Subcutaneous abdominal adipose tissue (tissue), 5 donors: Measurements from ENCODE around the gene SPDYE1.
"Not testable (repeated sequence)": the region's sequence is repeated elsewhere in the genome, so short reads cannot be mapped to it uniquely, and the experiment has no call there.

Experiments
- H3K27ac ChIP-seq: one replicate; pipeline ENCODE4 v1.7.0; 2013; ENCODE audit warnings: low read depth, mild to moderate bottlenecking, inconsistent platforms, low read length, moderate library complexity
- H3K27me3 ChIP-seq, 5 donors: one replicate each; pipeline ENCODE4 v1.7.0; 2013; ENCODE audit warnings: low read length in 5 of 5, inconsistent platforms in 1 of 5; ENCODE audit not compliant: control insufficient read depth in 5 of 5, insufficient read depth in 4 of 5
- H3K36me3 ChIP-seq, 5 donors: one replicate each; pipeline ENCODE4 v1.7.0; 2013; ENCODE audit warnings: low read length in 5 of 5; ENCODE audit not compliant: control insufficient read depth in 5 of 5, insufficient read depth in 5 of 5
- H3K4me1 ChIP-seq, 5 donors: one replicate each; pipeline ENCODE4 v1.7.0; 2013; ENCODE audit warnings: low read length in 5 of 5, mild to moderate bottlenecking in 3 of 5, moderate library complexity in 1 of 5; ENCODE audit not compliant: control insufficient read depth in 5 of 5, insufficient read depth in 5 of 5
- H3K4me3 ChIP-seq, 5 donors: one replicate each; pipeline ENCODE4 v1.7.0; 2013; ENCODE audit warnings: low read length in 5 of 5, low read depth in 1 of 5
- H3K9ac ChIP-seq, 5 donors: one replicate each; pipeline ENCODE4 v1.7.0; 2013; ENCODE audit warnings: low read length in 5 of 5, mild to moderate bottlenecking in 4 of 5, moderate library complexity in 3 of 5
- H3K9me3 ChIP-seq, 5 donors: one replicate each; pipeline ENCODE4 v1.7.0; 2013; ENCODE audit warnings: low read length in 5 of 5; ENCODE audit not compliant: control insufficient read depth in 5 of 5
- donor health status: healthy.
- donor health status: healthy.
- donor health status: healthy.
- donor health status: healthy.
- donor health status: healthy.

SPDYE1 gene

GRCh38 chr7:43992896-43993295 is 4.8 kb upstream of the SPDYE1 start:
- H3K4me3 ChIP-seq, H3K27me3 ChIP-seq, H3K9me3 ChIP-seq, H3K9ac ChIP-seq, H3K27ac ChIP-seq, H3K4me1 ChIP-seq, H3K36me3 ChIP-seq: not testable (repeated sequence)

GRCh38 chr7:43994681-43995080 is 3.0 kb upstream of the SPDYE1 start:
- not testable (repeated sequence) for H3K4me1 ChIP-seq, H3K9ac ChIP-seq, H3K4me3 ChIP-seq, H3K9me3 ChIP-seq, H3K27ac ChIP-seq, H3K36me3 ChIP-seq, H3K27me3 ChIP-seq

GRCh38 chr7:44012081-44012480 is 14.4 kb downstream of the SPDYE1 start:
- H3K9me3 ChIP-seq, H3K27me3 ChIP-seq, H3K27ac ChIP-seq, H3K4me1 ChIP-seq, H3K4me3 ChIP-seq, H3K9ac ChIP-seq: not testable (repeated sequence)
- peaks cover 0 to 25% (median 6%) of the 10 kb centered on the region in 5 donors for H3K36me3 ChIP-seq

GRCh38 chr7:44015090-44015489 is 17.4 kb downstream of the SPDYE1 start:
- H3K4me3 ChIP-seq, H3K9me3 ChIP-seq, H3K27ac ChIP-seq, H3K9ac ChIP-seq, H3K27me3 ChIP-seq: not testable (repeated sequence)
- Histone ChIP-seq H3K36me3 (peaks cover 0 to 23% (median 4%) of the 10 kb centered on the region in 5 donors), H3K4me1 (peaks cover 0 to 13% (median 10%) of the 10 kb centered on the region in 5 donors)

GRCh38 chr7:44018857-44019807 is 21.4 kb downstream of the SPDYE1 start:
- H3K27me3 ChIP-seq, H3K9me3 ChIP-seq, H3K36me3 ChIP-seq: not testable (repeated sequence)
- Histone ChIP-seq H3K4me3 (peak overlapping the region; percentile 77 to 95 (median 82)), H3K4me1 (peaks cover 0 to 13% (median 10%) of the 10 kb centered on the region in 5 donors), H3K9ac (peak overlapping the region; percentile 26 to 92 (median 76)), H3K27ac (peak overlapping the region; percentile 60)

DNA sequence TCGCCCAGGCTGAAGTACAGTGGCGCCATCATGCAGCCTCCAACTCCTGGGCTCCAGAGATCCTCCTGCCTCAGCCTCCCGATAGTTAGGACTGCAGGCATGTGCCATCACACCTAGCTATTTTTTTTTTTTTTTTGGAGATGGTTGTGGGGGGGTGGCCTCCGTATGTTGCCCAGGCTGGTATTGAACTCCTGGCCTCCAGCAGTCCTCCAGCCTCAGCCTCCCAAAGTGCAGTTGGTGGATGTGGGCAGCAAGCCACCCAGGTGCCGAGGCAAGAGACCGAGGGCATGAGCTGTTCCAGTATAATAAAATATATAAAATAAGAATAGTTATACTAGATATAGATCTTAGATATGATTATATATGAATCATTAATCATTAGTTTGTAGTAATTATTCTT is 22.1 kb downstream of the SPDYE1 start:
- H3K27ac ChIP-seq, H3K4me3 ChIP-seq, H3K9ac ChIP-seq, H3K9me3 ChIP-seq, H3K27me3 ChIP-seq, H3K36me3 ChIP-seq: not testable (repeated sequence)
- peaks cover 0 to 13% (median 10%) of the 10 kb centered on the region in 5 donors for H3K4me1 ChIP-seq

- H3K27ac ChIP-seq, H3K4me3 ChIP-seq, H3K9me3 ChIP-seq, H3K27me3 ChIP-seq, H3K9ac ChIP-seq, H3K36me3 ChIP-seq: not testable (repeated sequence)
- peaks cover 0 to 13% (median 10%) of the 10 kb centered on the region in 5 donors for H3K4me1 ChIP-seq
Observed at GRCh38 chr7:44022069-44022468, 24.4 kb downstream of the SPDYE1 start.

DNA sequence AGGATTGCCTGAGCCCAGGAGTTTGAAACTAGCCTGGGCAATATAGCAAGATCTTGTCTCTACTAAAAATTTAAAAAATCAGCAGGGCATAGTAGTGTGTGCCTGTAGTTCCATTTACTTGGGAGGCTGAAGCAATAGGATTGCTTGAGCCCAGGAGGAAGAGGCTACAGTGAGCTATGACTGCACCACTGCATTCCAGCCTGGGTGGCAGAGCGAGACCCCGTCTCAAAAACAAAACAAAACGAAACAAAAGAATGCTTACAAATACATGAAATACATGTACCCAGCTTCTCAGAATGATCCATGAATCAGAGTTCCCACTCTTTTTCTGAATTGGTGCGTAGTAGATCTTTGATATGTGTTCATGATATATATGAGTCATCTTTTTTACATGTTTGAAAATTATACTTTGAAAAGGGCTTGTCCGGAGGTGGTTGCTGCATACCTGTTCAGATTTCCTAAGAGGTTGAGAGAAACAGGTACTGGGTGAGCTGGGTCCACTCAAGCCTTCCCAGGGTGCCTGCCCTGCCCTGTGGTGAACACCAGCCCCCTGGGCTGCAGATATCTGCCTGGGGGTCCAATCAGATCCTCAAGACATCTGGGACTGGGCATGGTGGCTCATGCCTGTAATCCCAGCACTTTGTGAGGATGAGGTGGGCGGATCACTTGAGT is 25.2 kb downstream of the SPDYE1 start:
- not testable (repeated sequence) for H3K27me3 ChIP-seq, H3K4me1 ChIP-seq, H3K27ac ChIP-seq, H3K9ac ChIP-seq, H3K36me3 ChIP-seq, H3K9me3 ChIP-seq, H3K4me3 ChIP-seq

- not testable (repeated sequence) for H3K27me3 ChIP-seq, H3K36me3 ChIP-seq, H3K4me1 ChIP-seq, H3K4me3 ChIP-seq, H3K27ac ChIP-seq, H3K9ac ChIP-seq, H3K9me3 ChIP-seq
Observed at GRCh38 chr7:44029433-44029832, 31.7 kb downstream of the SPDYE1 start.

DNA sequence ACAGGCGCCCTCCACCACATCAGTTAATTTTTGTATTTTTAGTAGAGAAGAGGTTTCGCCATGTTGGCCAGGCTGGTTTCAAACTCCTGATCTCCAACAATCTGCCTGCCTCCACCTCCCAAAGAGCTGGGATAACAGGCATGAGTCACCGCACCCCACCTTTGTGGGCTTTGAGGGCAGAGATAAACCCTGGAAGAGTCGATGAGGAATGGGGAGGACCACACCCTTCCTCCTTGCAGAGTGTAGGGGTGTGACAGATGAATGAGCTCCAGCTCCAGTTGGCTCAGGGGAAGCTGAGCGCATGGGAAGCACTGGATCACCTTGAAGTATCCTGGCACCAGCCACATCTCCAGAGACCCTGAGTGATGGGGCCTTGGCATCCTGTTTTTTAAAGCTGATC is 32.3 kb downstream of the SPDYE1 start:
- H3K4me1 ChIP-seq, H3K27ac ChIP-seq, H3K9me3 ChIP-seq, H3K9ac ChIP-seq, H3K4me3 ChIP-seq, H3K27me3 ChIP-seq, H3K36me3 ChIP-seq: not testable (repeated sequence)
